Activated CD4-positive, alpha-beta T cell treated with anti-CD3 and anti-CD28 coated beads, Interleukin-2, amount 50 U/mL, for 48 hours (primary cell): ENCODE data around the gene NEU4.

Experiments
- DNase-seq, 2 experiments: peaks; one replicate each; pipeline ENCODE4 v3.0.0-alpha.2; 2020

NEU4 gene

DNA sequence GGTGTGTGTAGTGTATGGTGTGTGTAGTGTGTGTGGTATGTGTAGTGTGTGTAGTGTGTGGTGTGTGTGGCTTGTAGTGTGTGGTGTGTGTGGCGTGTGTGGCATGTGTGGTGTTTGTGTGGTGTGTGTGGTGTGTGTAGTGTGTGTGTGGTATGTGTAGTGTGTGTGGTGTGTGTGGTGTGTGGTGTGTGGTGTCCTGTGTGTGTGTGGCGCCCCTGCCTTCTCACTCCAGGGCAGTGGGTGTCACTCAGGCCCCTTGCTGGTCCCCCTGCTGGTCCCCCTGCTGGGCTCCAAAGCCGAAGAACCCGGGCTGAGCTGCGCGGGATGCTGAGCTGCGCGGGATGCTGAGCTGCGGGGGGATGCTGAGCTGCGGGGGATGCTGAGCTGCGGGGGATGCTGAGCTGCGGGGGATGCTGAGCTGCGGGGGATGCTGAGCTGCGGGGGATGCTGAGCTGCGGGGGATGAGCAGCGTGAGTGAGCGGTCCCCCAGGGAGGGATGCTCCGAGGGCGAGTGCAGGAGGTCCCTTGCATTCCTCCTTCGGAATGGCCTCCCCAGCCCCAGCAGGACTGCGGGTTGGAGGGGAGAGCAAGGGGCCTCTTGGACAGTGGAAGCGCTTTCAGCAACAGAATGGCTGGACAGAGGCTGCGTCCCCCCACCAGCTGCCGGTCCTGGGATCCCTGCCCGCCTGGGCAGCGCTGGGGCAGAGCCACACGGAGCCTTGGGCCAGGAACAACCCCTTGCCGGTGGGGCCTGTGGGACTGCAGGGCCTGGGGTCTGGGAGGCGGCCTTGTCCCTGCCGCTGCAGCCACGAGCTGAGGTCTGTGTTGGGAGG, 57.2 kb downstream of the NEU4 start:
- DNase-seq, result no peak
